Measurements from ENCODE around the gene SYP. TPM values are rescaled to one million over a fixed set of nuclear protein-coding genes. Genes with fewer than 3 reads are reported as not detected.

The SYP gene
- total and polyA plus RNA-seq, 10 of the 15 experiments (the other 5 are each of a cell fraction or from before 2014, with no cell fraction given): 0.34 to 1.7 (median 0.74) TPM

DNA sequence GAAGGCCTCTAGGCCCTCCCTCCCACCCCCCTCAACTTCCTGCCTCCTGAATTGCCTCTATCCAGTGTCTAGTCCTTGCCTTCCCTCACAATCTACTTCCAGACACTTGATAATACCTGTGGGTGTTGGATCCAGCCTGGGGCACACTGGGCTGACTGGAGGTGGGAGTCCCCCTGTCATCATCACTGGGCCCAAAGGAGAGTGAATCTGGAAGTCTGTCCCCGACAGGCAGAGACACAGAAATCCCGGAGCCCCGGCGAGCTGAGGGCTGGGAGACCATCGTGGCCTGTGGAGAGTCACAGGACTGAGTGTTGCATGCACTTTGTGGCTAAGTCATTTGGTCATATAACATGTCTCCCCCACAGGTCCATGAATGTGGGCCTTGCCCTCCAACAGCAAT is 8.4 kb upstream of the SYP start (continued):
- TF ChIP-seq, protein P1, sequence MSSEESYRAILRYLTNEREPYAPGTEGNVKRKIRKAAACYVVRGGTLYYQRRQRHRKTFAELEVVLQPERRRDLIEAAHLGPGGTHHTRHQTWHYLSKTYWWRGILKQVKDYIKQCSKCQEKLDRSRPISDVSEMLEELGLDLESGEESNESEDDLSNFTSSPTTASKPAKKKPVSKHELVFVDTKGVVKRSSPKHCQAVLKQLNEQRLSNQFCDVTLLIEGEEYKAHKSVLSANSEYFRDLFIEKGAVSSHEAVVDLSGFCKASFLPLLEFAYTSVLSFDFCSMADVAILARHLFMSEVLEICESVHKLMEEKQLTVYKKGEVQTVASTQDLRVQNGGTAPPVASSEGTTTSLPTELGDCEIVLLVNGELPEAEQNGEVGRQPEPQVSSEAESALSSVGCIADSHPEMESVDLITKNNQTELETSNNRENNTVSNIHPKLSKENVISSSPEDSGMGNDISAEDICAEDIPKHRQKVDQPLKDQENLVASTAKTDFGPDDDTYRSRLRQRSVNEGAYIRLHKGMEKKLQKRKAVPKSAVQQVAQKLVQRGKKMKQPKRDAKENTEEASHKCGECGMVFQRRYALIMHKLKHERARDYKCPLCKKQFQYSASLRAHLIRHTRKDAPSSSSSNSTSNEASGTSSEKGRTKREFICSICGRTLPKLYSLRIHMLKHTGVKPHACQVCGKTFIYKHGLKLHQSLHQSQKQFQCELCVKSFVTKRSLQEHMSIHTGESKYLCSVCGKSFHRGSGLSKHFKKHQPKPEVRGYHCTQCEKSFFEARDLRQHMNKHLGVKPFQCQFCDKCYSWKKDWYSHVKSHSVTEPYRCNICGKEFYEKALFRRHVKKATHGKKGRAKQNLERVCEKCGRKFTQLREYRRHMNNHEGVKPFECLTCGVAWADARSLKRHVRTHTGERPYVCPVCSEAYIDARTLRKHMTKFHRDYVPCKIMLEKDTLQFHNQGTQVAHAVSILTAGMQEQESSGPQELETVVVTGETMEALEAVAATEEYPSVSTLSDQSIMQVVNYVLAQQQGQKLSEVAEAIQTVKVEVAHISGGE (CRISPR knock-in tag; IDR thresholded peaks at IDR 0.05): no peak
- TF ChIP-seq, protein P2, sequence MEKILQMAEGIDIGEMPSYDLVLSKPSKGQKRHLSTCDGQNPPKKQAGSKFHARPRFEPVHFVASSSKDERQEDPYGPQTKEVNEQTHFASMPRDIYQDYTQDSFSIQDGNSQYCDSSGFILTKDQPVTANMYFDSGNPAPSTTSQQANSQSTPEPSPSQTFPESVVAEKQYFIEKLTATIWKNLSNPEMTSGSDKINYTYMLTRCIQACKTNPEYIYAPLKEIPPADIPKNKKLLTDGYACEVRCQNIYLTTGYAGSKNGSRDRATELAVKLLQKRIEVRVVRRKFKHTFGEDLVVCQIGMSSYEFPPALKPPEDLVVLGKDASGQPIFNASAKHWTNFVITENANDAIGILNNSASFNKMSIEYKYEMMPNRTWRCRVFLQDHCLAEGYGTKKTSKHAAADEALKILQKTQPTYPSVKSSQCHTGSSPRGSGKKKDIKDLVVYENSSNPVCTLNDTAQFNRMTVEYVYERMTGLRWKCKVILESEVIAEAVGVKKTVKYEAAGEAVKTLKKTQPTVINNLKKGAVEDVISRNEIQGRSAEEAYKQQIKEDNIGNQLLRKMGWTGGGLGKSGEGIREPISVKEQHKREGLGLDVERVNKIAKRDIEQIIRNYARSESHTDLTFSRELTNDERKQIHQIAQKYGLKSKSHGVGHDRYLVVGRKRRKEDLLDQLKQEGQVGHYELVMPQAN (conservative IDR thresholded peaks at IDR 0.05): no peak

- no peak for FAIRE-seq
- Histone ChIP-seq H3K9me3 (replicated peaks; ENCODE audit: control insufficient read depth, insufficient read depth, low read length) (no peaks in the 10 kb centered on the region), H3K9ac (ENCODE audit: control insufficient read depth, insufficient read depth, low read length) (no peak overlapping the region), H3K27me3 (replicated peaks in 1 of 2; ENCODE audit: control insufficient read depth in 2 of 2, insufficient read depth in 2 of 2, low read length in 1 of 2) (no peaks in the 10 kb centered on the region), H3K79me2 (ENCODE audit: control insufficient read depth, insufficient read depth, low read length) (no peaks in the 10 kb centered on the region), H3K36me3 (ENCODE audit: control insufficient read depth in 2 of 2, insufficient read depth in 2 of 2, low read length in 1 of 2) (no peaks in the 10 kb centered on the region), H4K20me1 (ENCODE audit: control insufficient read depth, insufficient read depth) (no peaks in the 10 kb centered on the region), H2AFZ (ENCODE audit: control insufficient read depth, low read depth, low read length) (no peak overlapping the region), H3K27ac (ENCODE audit: control insufficient read depth, insufficient read depth) (no peak overlapping the region), H3K4me3 (no peak overlapping the region), H3K4me1 (ENCODE audit: control insufficient read depth, insufficient read depth, low read length) (no peaks in the 10 kb centered on the region), H3K4me2 (ENCODE audit: control insufficient read depth, insufficient read depth) (no peak overlapping the region)
- ChIA-PET CTCF (no interaction called here), RAD21 (ENCODE audit: unreplicated experiment) (no interaction called here), SMC1A (ENCODE audit: uncharacterized antibody, unreplicated experiment) (no interaction called here), POLR2A (no interaction called here)
- 57% methylated on average over 7 of the region's 8 CpGs for WGBS (ENCODE audit: insufficient coverage, insufficient replicate concordance, low lambda C conversion rate, missing lambda C conversion rate)
- ATAC-seq: no peak
- in situ Hi-C loops (cut with MboI): no loop called here
- no peak for DNase-seq (ENCODE audit: low read depth, low spot score)
- no TSS peak for BruUV-seq (replicated peaks)
- no peak for TF ChIP-seq TCF7 (IDR thresholded peaks at IDR 0.05; ENCODE audit: borderline replicate concordance)
- TF ChIP-seq MEF2A (IDR thresholded peaks at IDR 0.05; ENCODE audit: insufficient read depth, low read depth, low read length): no peak
- no peak for TF ChIP-seq HDGF (IDR thresholded peaks at IDR 0.05)
- TF ChIP-seq, protein P3, sequence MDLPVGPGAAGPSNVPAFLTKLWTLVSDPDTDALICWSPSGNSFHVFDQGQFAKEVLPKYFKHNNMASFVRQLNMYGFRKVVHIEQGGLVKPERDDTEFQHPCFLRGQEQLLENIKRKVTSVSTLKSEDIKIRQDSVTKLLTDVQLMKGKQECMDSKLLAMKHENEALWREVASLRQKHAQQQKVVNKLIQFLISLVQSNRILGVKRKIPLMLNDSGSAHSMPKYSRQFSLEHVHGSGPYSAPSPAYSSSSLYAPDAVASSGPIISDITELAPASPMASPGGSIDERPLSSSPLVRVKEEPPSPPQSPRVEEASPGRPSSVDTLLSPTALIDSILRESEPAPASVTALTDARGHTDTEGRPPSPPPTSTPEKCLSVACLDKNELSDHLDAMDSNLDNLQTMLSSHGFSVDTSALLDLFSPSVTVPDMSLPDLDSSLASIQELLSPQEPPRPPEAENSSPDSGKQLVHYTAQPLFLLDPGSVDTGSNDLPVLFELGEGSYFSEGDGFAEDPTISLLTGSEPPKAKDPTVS (IDR thresholded peaks at IDR 0.05; ENCODE audit: low read depth, low read length): no peak
- no peak for TF ChIP-seq NFXL1 (IDR thresholded peaks at IDR 0.05; ENCODE audit: borderline replicate concordance)
- no peak for TF ChIP-seq CBX3 (IDR thresholded peaks at IDR 0.05; ENCODE audit: borderline replicate concordance, low read depth)
- TF ChIP-seq KDM1A (IDR thresholded peaks at IDR 0.05; ENCODE audit: borderline replicate concordance): no peak
- no peak for TF ChIP-seq POLR2AphosphoS2 (IDR thresholded peaks at IDR 0.05; ENCODE audit: low read depth, low read length)
- TF ChIP-seq HDAC6 (IDR thresholded peaks at IDR 0.05; ENCODE audit: unreplicated experiment): no peak
- intact Hi-C loops (cut with micrococcal nuclease; ENCODE audit: unreplicated experiment): no loop called here
Observed at GRCh38 chrX:49206543-49206942, 6.5 kb upstream of the SYP start.

Data from GM12878 (cell line).